Measurements from ENCODE around the gene NUBP2.

Gene NUBP2

DNA sequence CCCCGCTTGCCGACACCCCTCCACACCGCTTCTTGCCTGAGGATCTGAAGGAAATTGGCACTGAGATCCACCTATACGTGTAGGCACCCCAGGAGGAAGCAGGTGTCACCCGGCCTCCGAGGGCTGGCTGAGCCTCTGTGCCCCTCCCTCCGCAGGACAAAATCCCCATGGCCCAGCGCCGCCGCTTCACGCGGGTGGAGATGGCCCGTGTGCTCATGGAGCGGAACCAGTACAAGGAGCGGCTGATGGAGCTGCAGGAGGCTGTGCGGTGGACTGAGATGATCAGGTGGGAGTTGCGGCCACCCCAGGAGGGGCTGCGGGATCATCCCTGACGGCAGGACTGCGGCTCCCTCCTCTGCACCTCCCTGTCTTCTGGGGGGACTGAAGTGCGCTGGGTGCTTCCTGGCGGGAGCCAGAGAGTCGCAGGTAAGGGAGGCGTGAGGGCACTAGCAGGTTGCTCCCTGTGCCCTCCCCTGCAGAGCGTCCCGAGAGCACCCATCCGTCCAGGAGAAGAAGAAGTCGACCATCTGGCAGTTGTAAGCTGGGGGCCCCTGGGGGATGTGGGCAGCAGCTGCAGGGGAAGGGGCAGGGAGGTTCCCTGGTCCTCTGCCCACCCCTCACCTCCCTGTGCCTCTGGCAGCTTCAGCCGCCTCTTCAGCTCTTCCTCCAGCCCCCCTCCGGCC is 20.4 kb upstream of the NUBP2 start:
- no peak overlapping the region for H3K27ac ChIP-seq
- no peaks in the 10 kb centered on the region for H3K27me3 ChIP-seq (replicated peaks)
- no peak for DNase-seq
- TF ChIP-seq, protein P1, sequence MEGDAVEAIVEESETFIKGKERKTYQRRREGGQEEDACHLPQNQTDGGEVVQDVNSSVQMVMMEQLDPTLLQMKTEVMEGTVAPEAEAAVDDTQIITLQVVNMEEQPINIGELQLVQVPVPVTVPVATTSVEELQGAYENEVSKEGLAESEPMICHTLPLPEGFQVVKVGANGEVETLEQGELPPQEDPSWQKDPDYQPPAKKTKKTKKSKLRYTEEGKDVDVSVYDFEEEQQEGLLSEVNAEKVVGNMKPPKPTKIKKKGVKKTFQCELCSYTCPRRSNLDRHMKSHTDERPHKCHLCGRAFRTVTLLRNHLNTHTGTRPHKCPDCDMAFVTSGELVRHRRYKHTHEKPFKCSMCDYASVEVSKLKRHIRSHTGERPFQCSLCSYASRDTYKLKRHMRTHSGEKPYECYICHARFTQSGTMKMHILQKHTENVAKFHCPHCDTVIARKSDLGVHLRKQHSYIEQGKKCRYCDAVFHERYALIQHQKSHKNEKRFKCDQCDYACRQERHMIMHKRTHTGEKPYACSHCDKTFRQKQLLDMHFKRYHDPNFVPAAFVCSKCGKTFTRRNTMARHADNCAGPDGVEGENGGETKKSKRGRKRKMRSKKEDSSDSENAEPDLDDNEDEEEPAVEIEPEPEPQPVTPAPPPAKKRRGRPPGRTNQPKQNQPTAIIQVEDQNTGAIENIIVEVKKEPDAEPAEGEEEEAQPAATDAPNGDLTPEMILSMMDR (IDR thresholded peaks at IDR 0.05; ENCODE audit: low read depth, low read length, missing control alignments): no peak
- H3K36me3 ChIP-seq (replicated peaks): peaks cover 80% of the 10 kb centered on the region
- in situ Hi-C loops (cut with HindIII; ENCODE audit: low pct_ligation_motif_present, low sequenced_read_pairs): no loop called here
- no peak overlapping the region for H3K4me3 ChIP-seq (ENCODE audit: low read depth, low read length)

DNA sequence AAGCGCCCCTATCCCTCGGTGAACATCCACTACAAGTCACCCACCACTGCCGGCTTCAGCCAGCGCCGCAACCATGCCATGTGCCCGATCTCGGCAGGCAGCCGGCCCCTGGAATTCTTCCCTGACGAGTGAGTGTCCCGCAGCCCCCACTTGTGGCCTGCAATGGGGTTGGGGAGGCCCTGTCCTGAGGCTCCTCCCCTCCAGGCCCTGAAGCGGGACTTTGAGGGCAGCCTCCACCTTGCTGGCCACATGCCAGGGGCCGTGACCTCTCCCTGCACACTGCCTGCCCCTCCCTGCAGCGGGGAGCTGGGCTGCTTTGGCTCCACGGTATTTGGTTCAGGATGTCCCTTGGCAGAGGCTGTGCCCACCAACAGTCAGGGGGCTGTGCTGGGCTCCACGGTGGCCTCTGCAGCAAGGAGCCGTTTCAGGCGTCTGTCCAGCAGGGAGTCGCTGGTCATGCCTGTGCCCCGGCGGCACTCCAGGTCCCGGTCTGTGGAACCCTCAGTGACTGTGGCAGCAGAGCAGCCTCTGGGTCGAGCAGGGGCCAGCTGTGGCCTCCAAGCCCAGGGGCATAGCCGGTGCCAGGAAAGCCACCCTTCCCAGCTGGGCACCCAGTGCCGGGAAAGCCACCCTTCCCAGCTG is 19.8 kb upstream of the NUBP2 start:
- Histone ChIP-seq H3K27me3 (replicated peaks) (no peaks in the 10 kb centered on the region), H3K27ac (no peak overlapping the region), H3K4me3 (ENCODE audit: low read depth, low read length) (no peak overlapping the region), H3K36me3 (replicated peaks) (peaks cover 80% of the 10 kb centered on the region)
- in situ Hi-C loops (cut with HindIII; ENCODE audit: low pct_ligation_motif_present, low sequenced_read_pairs): no loop called here
- TF ChIP-seq, protein P1 (IDR thresholded peaks at IDR 0.05; ENCODE audit: low read depth, low read length, missing control alignments): no peak
- DNase-seq: no peak

DNA sequence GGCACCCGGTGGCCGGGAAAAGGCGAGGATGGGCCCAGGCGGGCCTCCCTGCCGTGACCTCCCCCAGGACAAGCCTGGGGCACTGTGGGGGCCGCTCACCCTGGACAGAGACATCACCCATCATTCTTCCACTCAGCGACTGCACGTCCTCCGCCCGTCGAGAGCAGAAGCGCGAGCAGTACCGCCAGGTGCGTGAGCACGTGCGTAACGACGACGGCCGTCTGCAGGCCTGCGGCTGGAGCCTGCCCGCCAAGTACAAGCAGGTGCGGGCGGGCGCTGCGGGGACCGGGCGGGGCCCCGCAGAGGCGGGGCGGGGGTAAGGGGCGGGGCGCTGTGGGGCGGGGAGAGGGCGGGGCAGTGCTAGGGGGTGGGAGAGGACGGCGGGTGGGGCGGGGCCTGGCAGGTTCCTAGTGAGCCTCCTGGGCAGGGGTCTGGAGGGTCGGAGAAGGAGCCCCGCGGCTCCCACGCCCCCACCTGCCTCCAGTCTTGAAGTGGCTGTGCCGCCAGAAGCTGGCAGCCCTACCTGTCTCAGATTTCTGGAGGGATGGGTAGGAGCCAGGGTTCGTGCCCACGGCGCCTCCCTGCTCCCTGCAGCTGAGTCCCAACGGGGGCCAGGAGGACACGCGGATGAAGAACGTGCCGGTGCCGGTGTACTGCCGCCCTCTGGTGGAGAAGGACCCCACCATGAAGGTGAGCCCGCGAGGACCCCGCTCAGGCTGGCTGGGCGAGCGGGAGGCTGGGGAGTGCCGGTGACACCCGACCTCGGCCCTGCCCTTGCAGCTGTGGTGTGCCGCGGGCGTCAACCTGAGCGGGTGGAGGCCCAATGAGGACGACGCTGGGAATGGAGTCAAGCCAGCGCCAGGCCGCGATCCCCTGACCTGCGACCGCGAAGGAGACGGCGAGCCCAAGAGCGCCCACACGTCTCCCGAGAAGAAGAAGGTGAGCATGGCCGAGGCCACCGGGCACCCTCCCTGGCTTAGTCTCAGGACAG is 18.9 kb upstream of the NUBP2 start:
- no peak overlapping the region for H3K27ac ChIP-seq
- no peaks in the 10 kb centered on the region for H3K27me3 ChIP-seq (replicated peaks)
- in situ Hi-C loops (cut with HindIII; ENCODE audit: low pct_ligation_motif_present, low sequenced_read_pairs): no loop called here
- H3K4me3 ChIP-seq (ENCODE audit: low read depth, low read length): no peak overlapping the region
- TF ChIP-seq, protein P1 (IDR thresholded peaks at IDR 0.05; ENCODE audit: low read depth, low read length, missing control alignments): peak; percentile 76
- peaks cover 80% of the 10 kb centered on the region for H3K36me3 ChIP-seq (replicated peaks)
- DNase-seq: no peak

DNA sequence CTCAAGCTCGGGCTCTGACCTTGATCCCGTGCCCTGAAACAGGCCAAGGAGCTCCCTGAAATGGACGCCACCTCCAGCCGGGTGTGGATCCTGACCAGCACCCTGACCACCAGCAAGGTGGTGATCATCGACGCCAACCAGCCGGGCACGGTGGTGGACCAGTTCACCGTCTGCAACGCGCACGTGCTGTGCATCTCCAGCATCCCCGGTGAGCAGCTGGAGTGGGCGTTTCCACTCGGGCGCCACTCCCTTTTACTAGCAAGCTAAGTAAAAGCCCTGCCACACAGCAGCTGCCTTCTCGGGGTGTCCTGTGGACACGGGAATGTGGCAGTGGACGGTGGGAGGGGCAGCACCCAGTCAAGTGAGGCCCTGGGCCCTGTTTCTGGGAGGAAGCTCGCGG is 17.8 kb upstream of the NUBP2 start:
- Histone ChIP-seq H3K27ac (no peak overlapping the region), H3K36me3 (replicated peaks) (peaks cover 83% of the 10 kb centered on the region), H3K4me3 (ENCODE audit: low read depth, low read length) (no peak overlapping the region), H3K27me3 (replicated peaks) (no peaks in the 10 kb centered on the region)
- no peak for DNase-seq
- in situ Hi-C loops (cut with HindIII; ENCODE audit: low pct_ligation_motif_present, low sequenced_read_pairs): no loop called here
- TF ChIP-seq, protein P1 (IDR thresholded peaks at IDR 0.05; ENCODE audit: low read depth, low read length, missing control alignments): no peak

DNA sequence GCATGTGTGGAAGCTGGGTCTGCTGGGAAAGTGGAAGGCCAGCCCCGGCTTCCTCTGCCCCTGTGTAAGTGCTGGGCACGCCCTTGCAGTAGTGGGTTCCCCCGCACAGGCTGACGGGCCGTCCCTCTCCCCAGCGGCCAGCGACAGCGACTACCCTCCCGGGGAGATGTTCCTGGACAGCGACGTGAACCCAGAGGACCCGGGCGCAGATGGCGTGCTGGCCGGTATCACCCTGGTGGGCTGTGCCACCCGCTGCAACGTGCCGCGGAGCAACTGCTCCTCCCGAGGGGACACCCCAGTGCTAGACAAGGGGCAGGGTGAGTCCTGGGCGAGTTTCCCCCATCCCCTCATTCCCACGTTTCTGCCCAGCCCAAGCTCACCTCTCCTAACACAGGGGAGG is 16.9 kb upstream of the NUBP2 start:
- H3K27me3 ChIP-seq (replicated peaks): no peaks in the 10 kb centered on the region
- H3K27ac ChIP-seq: no peak overlapping the region
- TF ChIP-seq, protein P1 (IDR thresholded peaks at IDR 0.05; ENCODE audit: low read depth, low read length, missing control alignments): no peak
- peaks cover 80% of the 10 kb centered on the region for H3K36me3 ChIP-seq (replicated peaks)
- in situ Hi-C loops (cut with HindIII; ENCODE audit: low pct_ligation_motif_present, low sequenced_read_pairs): no loop called here
- no peak overlapping the region for H3K4me3 ChIP-seq (ENCODE audit: low read depth, low read length)
- no peak for DNase-seq

All from brain microvascular endothelial cell (primary cell).